ENCODE measurements around the gene RSPH10B2.

DNA sequence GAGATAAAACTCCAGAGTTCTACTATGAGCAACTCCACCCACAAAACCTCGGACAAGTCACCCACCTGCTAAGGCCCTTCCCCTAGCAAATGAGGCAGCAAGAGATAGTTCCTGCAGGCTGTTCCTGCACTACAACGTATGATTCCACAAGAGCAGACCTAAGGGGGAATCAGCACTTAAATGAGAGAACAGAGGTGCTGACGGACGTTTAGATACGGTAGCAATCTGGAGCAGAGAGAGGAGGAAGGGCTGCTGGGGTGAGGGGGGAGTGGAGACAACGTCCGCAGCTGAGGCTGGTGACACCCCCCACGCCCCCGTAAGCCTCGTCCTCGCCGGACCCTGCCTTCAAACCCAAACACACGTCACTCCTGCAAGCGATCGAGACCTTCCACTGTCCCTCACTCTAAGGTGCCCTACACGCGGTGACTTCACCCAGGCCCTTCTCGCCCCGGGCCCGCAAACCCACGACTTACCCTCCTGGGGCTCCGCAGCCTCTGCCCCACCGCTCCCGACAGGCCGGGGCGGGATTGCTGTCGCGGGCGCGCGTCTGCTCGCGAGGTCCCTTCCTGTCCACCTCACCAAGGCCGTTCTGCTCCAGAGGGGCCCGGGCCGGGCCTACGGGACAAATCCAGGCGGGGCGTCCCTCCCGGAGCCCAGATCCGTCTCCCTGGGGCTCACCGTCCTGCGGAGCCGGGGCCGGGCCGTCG is 47.8 kb upstream of the RSPH10B2 start:
- TF ChIP-seq, protein P1, sequence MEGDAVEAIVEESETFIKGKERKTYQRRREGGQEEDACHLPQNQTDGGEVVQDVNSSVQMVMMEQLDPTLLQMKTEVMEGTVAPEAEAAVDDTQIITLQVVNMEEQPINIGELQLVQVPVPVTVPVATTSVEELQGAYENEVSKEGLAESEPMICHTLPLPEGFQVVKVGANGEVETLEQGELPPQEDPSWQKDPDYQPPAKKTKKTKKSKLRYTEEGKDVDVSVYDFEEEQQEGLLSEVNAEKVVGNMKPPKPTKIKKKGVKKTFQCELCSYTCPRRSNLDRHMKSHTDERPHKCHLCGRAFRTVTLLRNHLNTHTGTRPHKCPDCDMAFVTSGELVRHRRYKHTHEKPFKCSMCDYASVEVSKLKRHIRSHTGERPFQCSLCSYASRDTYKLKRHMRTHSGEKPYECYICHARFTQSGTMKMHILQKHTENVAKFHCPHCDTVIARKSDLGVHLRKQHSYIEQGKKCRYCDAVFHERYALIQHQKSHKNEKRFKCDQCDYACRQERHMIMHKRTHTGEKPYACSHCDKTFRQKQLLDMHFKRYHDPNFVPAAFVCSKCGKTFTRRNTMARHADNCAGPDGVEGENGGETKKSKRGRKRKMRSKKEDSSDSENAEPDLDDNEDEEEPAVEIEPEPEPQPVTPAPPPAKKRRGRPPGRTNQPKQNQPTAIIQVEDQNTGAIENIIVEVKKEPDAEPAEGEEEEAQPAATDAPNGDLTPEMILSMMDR (IDR thresholded peaks at IDR 0.05; ENCODE audit: poor library complexity, severe bottlenecking), result no peak
- no peak for TF ChIP-seq EP300 (conservative IDR thresholded peaks at IDR 0.05; ENCODE audit: poor library complexity, severe bottlenecking)

Measured in neural cell (in vitro differentiated cells).